Measurements from ENCODE around the gene MTHFS. TPM values are rescaled to one million over a fixed set of nuclear protein-coding genes. Genes with fewer than 3 reads are reported as not detected.

The MTHFS gene
- total RNA-seq, 1 experiment from 2014 or later: 8.7 TPM

- peaks cover 6% of the 10 kb centered on the region for H3K27me3 ChIP-seq (replicated peaks; ENCODE audit: insufficient read depth, low read depth, low read length, poor library complexity)
- H3K36me3 ChIP-seq (ENCODE audit: insufficient read depth, low read length, poor library complexity, severe bottlenecking): no peaks in the 10 kb centered on the region
- intact Hi-C loops (cut with micrococcal nuclease; ENCODE audit: unreplicated experiment): no loop called here
- ChIA-PET CTCF (no interaction called here), POLR2A (ENCODE audit: low non-redundant PET) (no interaction called here)
- no peak overlapping the region for H3K27ac ChIP-seq (ENCODE audit: low read depth, low read length, poor library complexity, severe bottlenecking)
- no peak overlapping the region for H3K4me3 ChIP-seq (ENCODE audit: low read depth, low read length, poor library complexity, severe bottlenecking)
- H3K4me1 ChIP-seq (ENCODE audit: insufficient read depth, low read length, poor library complexity, severe bottlenecking): no peaks in the 10 kb centered on the region
- H3K9me3 ChIP-seq (ENCODE audit: low read depth, low read length, poor library complexity, severe bottlenecking): no peaks in the 10 kb centered on the region
- BruUV-seq (replicated peaks): no TSS peak
- TF ChIP-seq CTCF (conservative IDR thresholded peaks at IDR 0.05; ENCODE audit: low read depth, low read length) (no peak), EZH2 (IDR thresholded peaks at IDR 0.05; ENCODE audit: borderline replicate concordance, low read depth, low read length, poor library complexity, severe bottlenecking) (no peak)
- DNase-seq (ENCODE audit: low spot score): no peak
These were observed 36.4 kb upstream of the MTHFS start for GRCh38 chr15:79933231-79933630.

GRCh38 chr15:79932447-79932846 lies 35.6 kb upstream of the MTHFS start:
- Histone ChIP-seq H3K27ac (ENCODE audit: low read depth, low read length, poor library complexity, severe bottlenecking) (no peak overlapping the region), H3K9me3 (ENCODE audit: low read depth, low read length, poor library complexity, severe bottlenecking) (no peaks in the 10 kb centered on the region), H3K27me3 (replicated peaks; ENCODE audit: insufficient read depth, low read depth, low read length, poor library complexity) (peaks cover 6% of the 10 kb centered on the region), H3K4me1 (ENCODE audit: insufficient read depth, low read length, poor library complexity, severe bottlenecking) (no peaks in the 10 kb centered on the region), H3K4me3 (ENCODE audit: low read depth, low read length, poor library complexity, severe bottlenecking) (no peak overlapping the region), H3K36me3 (ENCODE audit: insufficient read depth, low read length, poor library complexity, severe bottlenecking) (no peaks in the 10 kb centered on the region)
- TF ChIP-seq CTCF (conservative IDR thresholded peaks at IDR 0.05; ENCODE audit: low read depth, low read length) (no peak), EZH2 (IDR thresholded peaks at IDR 0.05; ENCODE audit: borderline replicate concordance, low read depth, low read length, poor library complexity, severe bottlenecking) (no peak)
- POLR2A ChIA-PET (ENCODE audit: low non-redundant PET): no interaction called here
- BruUV-seq (replicated peaks): no TSS peak
- CTCF ChIA-PET: no interaction called here
- intact Hi-C loops (cut with micrococcal nuclease; ENCODE audit: unreplicated experiment): no loop called here
- DNase-seq (ENCODE audit: low spot score): no peak

GRCh38 chr15:79930516-79930915 lies 33.7 kb upstream of the MTHFS start:
- no peaks in the 10 kb centered on the region for H3K36me3 ChIP-seq (ENCODE audit: insufficient read depth, low read length, poor library complexity, severe bottlenecking)
- ChIA-PET POLR2A (ENCODE audit: low non-redundant PET) (no interaction called here), CTCF (no interaction called here)
- no peaks in the 10 kb centered on the region for H3K4me1 ChIP-seq (ENCODE audit: insufficient read depth, low read length, poor library complexity, severe bottlenecking)
- TF ChIP-seq CTCF (conservative IDR thresholded peaks at IDR 0.05; ENCODE audit: low read depth, low read length) (no peak), EZH2 (IDR thresholded peaks at IDR 0.05; ENCODE audit: borderline replicate concordance, low read depth, low read length, poor library complexity, severe bottlenecking) (no peak)
- H3K27me3 ChIP-seq (replicated peaks; ENCODE audit: insufficient read depth, low read depth, low read length, poor library complexity): peaks cover 6% of the 10 kb centered on the region
- no peak for DNase-seq (ENCODE audit: low spot score)
- H3K27ac ChIP-seq (ENCODE audit: low read depth, low read length, poor library complexity, severe bottlenecking): no peak overlapping the region
- no TSS peak for BruUV-seq (replicated peaks)
- H3K4me3 ChIP-seq (ENCODE audit: low read depth, low read length, poor library complexity, severe bottlenecking): no peak overlapping the region
- H3K9me3 ChIP-seq (ENCODE audit: low read depth, low read length, poor library complexity, severe bottlenecking): no peaks in the 10 kb centered on the region
- intact Hi-C loops (cut with micrococcal nuclease; ENCODE audit: unreplicated experiment): no loop called here

Data from A673 (cell line).